ENCODE data around the gene FECH.

DNA sequence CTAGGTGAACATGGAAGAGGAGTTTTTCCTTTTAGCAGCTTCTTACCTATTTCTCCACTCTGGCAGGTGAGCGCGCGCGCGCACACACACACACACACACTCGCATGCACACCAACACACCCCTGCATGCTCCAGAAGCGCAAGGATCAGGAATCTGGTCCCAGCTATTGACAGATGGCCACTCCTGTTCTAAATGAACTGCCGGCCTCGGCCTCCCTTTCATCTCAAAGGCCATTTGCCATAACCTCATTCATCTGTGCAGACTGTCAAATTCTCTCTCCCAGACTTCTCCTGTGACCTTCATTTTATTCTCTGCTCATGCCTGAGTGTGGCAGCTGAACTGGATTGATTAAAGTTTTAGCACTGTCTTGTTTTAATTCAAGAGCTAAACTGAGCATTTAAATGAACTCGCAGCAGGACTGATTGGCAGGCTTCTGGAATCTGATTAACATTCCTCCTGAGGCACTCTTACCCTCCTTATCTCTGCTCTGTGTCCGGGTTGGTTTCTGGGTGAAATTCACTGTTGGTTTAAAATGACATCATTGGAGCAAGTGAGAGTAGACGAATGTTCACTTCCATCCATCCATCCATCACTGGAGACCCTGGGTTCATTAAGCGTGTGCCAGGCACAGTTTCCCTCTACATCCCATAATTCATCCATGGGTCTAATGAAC lies 58.8 kb downstream of the FECH start:
- no peak for TF ChIP-seq CTCF (IDR thresholded peaks at IDR 0.05; ENCODE audit: borderline replicate concordance, extremely low read depth, low read length, poor library complexity, severe bottlenecking)
- TF ChIP-seq EZH2 (IDR thresholded peaks at IDR 0.05; ENCODE audit: borderline replicate concordance, low read depth, low read length, severe bottlenecking) = no peak

All from DND-41 (cell line).